Measurements from ENCODE around the gene CENPM.

CENPM gene

DNA sequence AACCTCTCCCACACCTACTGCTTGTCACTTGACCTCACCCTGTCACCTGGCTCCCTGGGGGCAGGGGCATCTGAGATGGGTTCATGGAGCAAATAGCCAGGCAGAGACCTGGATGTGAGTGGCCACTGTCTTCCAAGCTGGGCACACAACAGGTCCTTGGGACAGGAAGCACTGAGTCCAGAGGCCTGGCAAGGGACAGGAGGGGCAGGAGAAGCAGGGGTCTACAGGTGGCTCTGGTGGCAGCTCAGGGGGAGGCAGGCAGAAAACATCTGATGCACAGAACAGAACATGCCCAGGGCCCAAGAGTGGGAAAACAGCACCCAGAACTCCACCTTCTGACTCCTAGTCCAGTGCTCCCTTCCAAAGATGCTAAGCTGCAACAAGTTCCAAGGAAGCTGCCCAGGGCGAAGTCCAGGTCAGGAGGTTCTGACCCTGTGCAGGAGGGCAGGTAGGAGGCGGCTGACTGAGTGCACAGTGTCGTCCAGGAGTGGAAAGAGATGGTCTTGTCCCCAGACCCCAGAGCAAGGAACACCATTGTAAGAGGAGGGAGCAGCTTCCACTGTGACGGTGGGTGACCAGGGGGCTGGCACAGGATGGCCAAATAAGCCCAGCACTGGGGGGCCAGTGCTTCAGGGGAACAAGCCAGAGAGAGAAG, 23.9 kb downstream of the CENPM start:
- Histone ChIP-seq H3K27me3 (ENCODE audit: control insufficient read depth, insufficient read depth, low read length) (peaks cover 47% of the 10 kb centered on the region), H3K9me3 (ENCODE audit: control insufficient read depth, low read length) (no peaks in the 10 kb centered on the region), H3K4me3 (ENCODE audit: low read length) (no peak overlapping the region), H3K9ac (ENCODE audit: low read length) (no peak overlapping the region), H3K4me1 (ENCODE audit: control insufficient read depth, insufficient read depth, low read length) (peaks cover 13% of the 10 kb centered on the region), H3K36me3 (ENCODE audit: control insufficient read depth, insufficient read depth, low read length) (no peaks in the 10 kb centered on the region)

DNA sequence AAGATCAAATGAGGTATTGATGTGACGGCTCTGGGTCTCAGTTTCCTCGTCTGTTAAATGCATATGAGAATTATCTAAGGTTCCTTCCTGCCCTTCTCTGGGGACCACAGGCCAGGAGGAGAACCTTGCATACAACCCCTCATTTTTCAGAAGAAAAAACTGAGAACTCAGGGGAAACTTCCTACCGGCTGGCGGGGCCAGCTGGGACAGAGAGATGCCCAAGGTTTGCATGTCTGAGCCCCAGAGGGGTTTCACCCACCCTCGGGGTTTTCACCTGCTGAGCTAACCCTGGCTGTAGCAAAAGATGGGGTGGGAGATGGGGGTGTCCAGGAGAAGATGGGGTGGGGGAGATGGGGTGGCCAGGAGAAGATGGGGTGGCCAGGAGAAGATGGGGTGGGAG, 24.6 kb downstream of the CENPM start:
- Histone ChIP-seq H3K9me3 (ENCODE audit: control insufficient read depth, low read length) (no peaks in the 10 kb centered on the region), H3K27me3 (ENCODE audit: control insufficient read depth, insufficient read depth, low read length) (peaks cover 54% of the 10 kb centered on the region), H3K36me3 (ENCODE audit: control insufficient read depth, insufficient read depth, low read length) (no peaks in the 10 kb centered on the region), H3K4me1 (ENCODE audit: control insufficient read depth, insufficient read depth, low read length) (peaks cover 16% of the 10 kb centered on the region), H3K9ac (ENCODE audit: low read length) (no peak overlapping the region), H3K4me3 (ENCODE audit: low read length) (no peak overlapping the region)

- peaks cover 54% of the 10 kb centered on the region for H3K27me3 ChIP-seq (ENCODE audit: control insufficient read depth, insufficient read depth, low read length)
- H3K4me1 ChIP-seq (ENCODE audit: control insufficient read depth, insufficient read depth, low read length): peaks cover 12% of the 10 kb centered on the region
- H3K9ac ChIP-seq (ENCODE audit: low read length): peak overlapping the region; percentile 15
- no peaks in the 10 kb centered on the region for H3K9me3 ChIP-seq (ENCODE audit: control insufficient read depth, low read length)
- no peak overlapping the region for H3K4me3 ChIP-seq (ENCODE audit: low read length)
- no peaks in the 10 kb centered on the region for H3K36me3 ChIP-seq (ENCODE audit: control insufficient read depth, insufficient read depth, low read length)
These were observed 26.5 kb downstream of the CENPM start for GRCh38 chr22:41920271-41920976.

DNA sequence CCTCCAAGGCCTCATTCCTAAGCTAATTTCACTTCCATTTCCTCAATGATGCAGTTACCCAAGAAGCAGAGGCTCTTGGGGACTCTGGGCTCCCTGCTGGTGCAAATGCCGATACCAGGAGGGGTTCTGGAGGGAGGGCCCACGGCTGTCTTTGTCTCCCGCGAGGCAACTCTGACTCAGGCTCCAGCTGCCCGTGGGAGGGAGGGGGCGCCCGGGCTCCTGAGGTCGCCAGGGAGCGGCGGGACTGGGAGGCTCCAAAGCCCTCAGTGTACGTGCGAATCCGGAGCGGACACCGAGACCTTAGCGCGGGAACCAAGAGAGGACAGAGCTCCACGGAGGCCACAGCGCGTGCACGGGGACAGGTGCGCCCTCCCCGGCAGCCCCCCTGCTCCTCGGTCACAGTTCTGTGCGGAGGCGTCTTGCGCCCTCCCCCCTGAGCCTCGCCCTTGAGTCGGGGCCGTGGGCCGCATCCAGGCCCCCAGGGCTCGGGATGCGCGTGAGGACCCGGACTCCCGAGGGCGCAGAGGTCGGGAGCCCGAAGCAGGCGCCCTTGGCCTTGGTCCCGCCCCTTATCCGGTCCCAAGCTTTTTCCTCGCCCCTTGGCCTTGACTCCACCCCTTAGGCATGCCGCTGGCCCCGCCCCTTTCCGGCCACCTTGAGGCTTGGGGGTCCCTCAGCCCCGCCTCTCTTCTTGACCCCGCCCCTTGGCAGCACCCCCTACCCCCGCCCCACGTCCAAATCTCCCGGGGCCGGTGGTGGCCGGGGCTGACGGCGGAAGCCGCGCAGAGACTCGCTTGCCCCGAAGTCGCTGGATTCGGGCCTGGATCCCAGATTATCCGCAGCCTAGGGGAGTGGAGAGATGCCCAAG, 27.4 kb downstream of the CENPM start:
- no peak overlapping the region for H3K4me3 ChIP-seq (ENCODE audit: low read length)
- no peaks in the 10 kb centered on the region for H3K36me3 ChIP-seq (ENCODE audit: control insufficient read depth, insufficient read depth, low read length)
- H3K27me3 ChIP-seq (ENCODE audit: control insufficient read depth, insufficient read depth, low read length): peaks cover 57% of the 10 kb centered on the region
- peaks cover 15% of the 10 kb centered on the region for H3K4me1 ChIP-seq (ENCODE audit: control insufficient read depth, insufficient read depth, low read length)
- peak overlapping the region; percentile 50 for H3K9ac ChIP-seq (ENCODE audit: low read length)
- H3K9me3 ChIP-seq (ENCODE audit: control insufficient read depth, low read length): no peaks in the 10 kb centered on the region

GRCh38 chr22:41917903-41918791, 28.8 kb downstream of the CENPM start:
- peaks cover 63% of the 10 kb centered on the region for H3K27me3 ChIP-seq (ENCODE audit: control insufficient read depth, insufficient read depth, low read length)
- H3K4me1 ChIP-seq (ENCODE audit: control insufficient read depth, insufficient read depth, low read length): peaks cover 17% of the 10 kb centered on the region
- no peak overlapping the region for H3K9ac ChIP-seq (ENCODE audit: low read length)
- H3K36me3 ChIP-seq (ENCODE audit: control insufficient read depth, insufficient read depth, low read length): no peaks in the 10 kb centered on the region
- H3K4me3 ChIP-seq (ENCODE audit: low read length): no peak overlapping the region
- no peaks in the 10 kb centered on the region for H3K9me3 ChIP-seq (ENCODE audit: control insufficient read depth, low read length)

DNA sequence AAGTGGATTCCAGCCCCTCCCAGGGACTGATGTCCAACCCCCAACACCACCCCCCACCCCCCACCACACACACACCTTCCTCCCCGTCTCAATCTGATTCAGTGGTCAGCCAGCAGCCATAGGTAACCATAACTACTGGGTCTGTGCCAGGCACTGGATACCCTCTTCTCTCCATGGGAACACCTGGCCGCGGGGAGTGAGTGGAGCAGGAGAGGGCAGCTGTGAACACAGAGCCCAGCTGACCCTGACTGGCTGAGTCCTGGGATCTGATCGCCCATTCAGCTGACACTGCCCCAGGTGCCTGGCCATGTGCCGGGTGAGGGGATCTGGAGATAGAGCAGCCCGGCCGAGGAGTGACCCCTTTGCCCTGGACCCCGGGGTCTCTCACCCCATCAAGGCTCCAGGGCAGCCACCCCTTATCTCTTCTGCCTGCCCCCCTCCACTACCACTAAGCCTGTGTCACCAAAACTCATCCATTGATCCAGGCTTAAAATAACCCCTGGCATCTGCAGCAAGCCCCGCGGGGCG, 29.5 kb downstream of the CENPM start:
- H3K4me1 ChIP-seq (ENCODE audit: control insufficient read depth, insufficient read depth, low read length): peaks cover 18% of the 10 kb centered on the region
- H3K36me3 ChIP-seq (ENCODE audit: control insufficient read depth, insufficient read depth, low read length): no peaks in the 10 kb centered on the region
- H3K9me3 ChIP-seq (ENCODE audit: control insufficient read depth, low read length): no peaks in the 10 kb centered on the region
- H3K9ac ChIP-seq (ENCODE audit: low read length): no peak overlapping the region
- peaks cover 66% of the 10 kb centered on the region for H3K27me3 ChIP-seq (ENCODE audit: control insufficient read depth, insufficient read depth, low read length)
- H3K4me3 ChIP-seq (ENCODE audit: low read length): no peak overlapping the region

- no peak overlapping the region for H3K9ac ChIP-seq (ENCODE audit: low read length)
- peaks cover 18% of the 10 kb centered on the region for H3K4me1 ChIP-seq (ENCODE audit: control insufficient read depth, insufficient read depth, low read length)
- H3K27me3 ChIP-seq (ENCODE audit: control insufficient read depth, insufficient read depth, low read length): peaks cover 72% of the 10 kb centered on the region
- no peak overlapping the region for H3K4me3 ChIP-seq (ENCODE audit: low read length)
- no peaks in the 10 kb centered on the region for H3K9me3 ChIP-seq (ENCODE audit: control insufficient read depth, low read length)
- no peaks in the 10 kb centered on the region for H3K36me3 ChIP-seq (ENCODE audit: control insufficient read depth, insufficient read depth, low read length)
These were observed 30.1 kb downstream of the CENPM start for GRCh38 chr22:41916745-41917358.

- Histone ChIP-seq H3K4me1 (ENCODE audit: control insufficient read depth, insufficient read depth, low read length) (peaks cover 21% of the 10 kb centered on the region), H3K27me3 (ENCODE audit: control insufficient read depth, insufficient read depth, low read length) (peaks cover 81% of the 10 kb centered on the region)
These were observed 31.0 kb downstream of the CENPM start for GRCh38 chr22:41915786-41916493.

GRCh38 chr22:41915035-41915785, 31.7 kb downstream of the CENPM start, which contains the start of gene SHISA8:
Gene SHISA8, minus strand, starts transcription at chr22:41915074. Its CDS starts 407 bp downstream, at chr22:41914667.
- H3K9me3 ChIP-seq (ENCODE audit: control insufficient read depth, low read length): no peaks in the 10 kb centered on the region
- H3K27me3 ChIP-seq (ENCODE audit: control insufficient read depth, insufficient read depth, low read length): peaks cover 84% of the 10 kb centered on the region
- peaks cover 28% of the 10 kb centered on the region for H3K4me1 ChIP-seq (ENCODE audit: control insufficient read depth, insufficient read depth, low read length)
- no peak within 1 kb of the TSS for H3K4me3 ChIP-seq (ENCODE audit: low read length)
- H3K9ac ChIP-seq (ENCODE audit: low read length): no peak within 1 kb of the TSS
- no peaks in the 10 kb centered on the region for H3K36me3 ChIP-seq (ENCODE audit: control insufficient read depth, insufficient read depth, low read length)

More at GRCh38 chr22:41915786-41916493, 31.0 kb downstream of the CENPM start:
- Histone ChIP-seq H3K9ac (ENCODE audit: low read length) (no peak overlapping the region), H3K9me3 (ENCODE audit: control insufficient read depth, low read length) (no peaks in the 10 kb centered on the region), H3K4me3 (ENCODE audit: low read length) (no peak overlapping the region), H3K36me3 (ENCODE audit: control insufficient read depth, insufficient read depth, low read length) (no peaks in the 10 kb centered on the region)

DNA sequence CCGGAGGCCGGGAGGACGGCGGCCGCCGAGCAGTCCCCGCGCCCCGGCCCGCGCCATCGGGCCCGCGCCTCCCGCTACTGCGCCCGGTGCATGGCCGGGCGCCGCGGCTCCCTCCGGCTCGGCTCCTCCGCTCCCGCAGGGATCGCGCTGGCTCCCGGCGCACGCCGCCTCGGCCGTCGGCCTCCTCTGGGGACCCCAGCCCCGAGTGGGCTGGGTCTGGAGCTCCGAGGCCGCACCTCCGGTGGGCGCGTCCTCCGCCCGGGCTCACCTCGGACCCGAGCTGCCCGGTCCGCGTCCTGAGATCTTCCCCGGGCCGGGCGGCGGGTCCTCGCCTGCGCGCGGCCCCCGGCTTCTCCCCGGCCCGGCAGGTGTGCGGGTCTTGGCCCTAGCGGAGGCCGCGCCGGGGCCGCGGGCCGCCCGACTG, 32.3 kb downstream of the CENPM start:
- Histone ChIP-seq H3K9me3 (ENCODE audit: control insufficient read depth, low read length) (no peaks in the 10 kb centered on the region), H3K27me3 (ENCODE audit: control insufficient read depth, insufficient read depth, low read length) (peaks cover 87% of the 10 kb centered on the region), H3K4me1 (ENCODE audit: control insufficient read depth, insufficient read depth, low read length) (peaks cover 31% of the 10 kb centered on the region), H3K4me3 (ENCODE audit: low read length) (no peak overlapping the region), H3K36me3 (ENCODE audit: control insufficient read depth, insufficient read depth, low read length) (no peaks in the 10 kb centered on the region), H3K9ac (ENCODE audit: low read length) (no peak overlapping the region)

Measured in mucosa of stomach (tissue), 1 donor.